ENCODE data around the gene DBX1.
A peak's percentile ranks its signal among the peaks of the same experiment; 100 is the strongest.
"Not testable (repeated sequence)": the region's sequence is repeated elsewhere in the genome, so short reads cannot be mapped to it uniquely, and the experiment has no call there.

DBX1 gene

GRCh38 chr11:20138707-20139106 is 21.6 kb downstream of the DBX1 start:
- no peak overlapping the region for H3K27ac ChIP-seq
- no peak for TF ChIP-seq CTCF (conservative IDR thresholded peaks at IDR 0.05)
- TF ChIP-seq ZFX (IDR thresholded peaks at IDR 0.05): no peak

GRCh38 chr11:20137637-20138036 is 22.6 kb downstream of the DBX1 start:
- H3K27ac ChIP-seq: no peak overlapping the region
- no peak for TF ChIP-seq ZFX (IDR thresholded peaks at IDR 0.05)
- TF ChIP-seq CTCF (conservative IDR thresholded peaks at IDR 0.05): no peak

GRCh38 chr11:20134991-20135736 is 25.1 kb downstream of the DBX1 start:
- H3K27ac ChIP-seq: no peak overlapping the region
- TF ChIP-seq ZFX (IDR thresholded peaks at IDR 0.05) (no peak), CTCF (conservative IDR thresholded peaks at IDR 0.05) (no peak)

DNA sequence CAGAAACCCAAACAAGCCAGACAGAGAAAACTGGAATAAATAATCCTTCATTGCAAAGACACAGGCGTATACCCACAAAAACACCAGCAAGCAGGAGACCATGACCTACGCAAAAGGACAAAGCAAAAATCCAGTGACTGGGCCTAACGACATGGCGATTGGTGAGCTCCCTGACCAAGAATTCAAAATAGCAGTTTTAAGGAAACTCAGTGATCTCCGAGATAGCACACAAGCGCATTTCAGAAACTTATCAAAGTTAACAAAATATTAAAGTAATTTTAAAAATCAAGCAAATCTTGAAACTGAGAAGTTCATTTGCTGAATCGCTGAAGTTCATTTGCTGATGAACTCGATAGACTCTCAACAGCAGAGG is 27.6 kb downstream of the DBX1 start:
- H3K27ac ChIP-seq: no peak overlapping the region
- TF ChIP-seq CTCF (conservative IDR thresholded peaks at IDR 0.05) (peak; percentile 67), ZFX (IDR thresholded peaks at IDR 0.05) (no peak)

DNA sequence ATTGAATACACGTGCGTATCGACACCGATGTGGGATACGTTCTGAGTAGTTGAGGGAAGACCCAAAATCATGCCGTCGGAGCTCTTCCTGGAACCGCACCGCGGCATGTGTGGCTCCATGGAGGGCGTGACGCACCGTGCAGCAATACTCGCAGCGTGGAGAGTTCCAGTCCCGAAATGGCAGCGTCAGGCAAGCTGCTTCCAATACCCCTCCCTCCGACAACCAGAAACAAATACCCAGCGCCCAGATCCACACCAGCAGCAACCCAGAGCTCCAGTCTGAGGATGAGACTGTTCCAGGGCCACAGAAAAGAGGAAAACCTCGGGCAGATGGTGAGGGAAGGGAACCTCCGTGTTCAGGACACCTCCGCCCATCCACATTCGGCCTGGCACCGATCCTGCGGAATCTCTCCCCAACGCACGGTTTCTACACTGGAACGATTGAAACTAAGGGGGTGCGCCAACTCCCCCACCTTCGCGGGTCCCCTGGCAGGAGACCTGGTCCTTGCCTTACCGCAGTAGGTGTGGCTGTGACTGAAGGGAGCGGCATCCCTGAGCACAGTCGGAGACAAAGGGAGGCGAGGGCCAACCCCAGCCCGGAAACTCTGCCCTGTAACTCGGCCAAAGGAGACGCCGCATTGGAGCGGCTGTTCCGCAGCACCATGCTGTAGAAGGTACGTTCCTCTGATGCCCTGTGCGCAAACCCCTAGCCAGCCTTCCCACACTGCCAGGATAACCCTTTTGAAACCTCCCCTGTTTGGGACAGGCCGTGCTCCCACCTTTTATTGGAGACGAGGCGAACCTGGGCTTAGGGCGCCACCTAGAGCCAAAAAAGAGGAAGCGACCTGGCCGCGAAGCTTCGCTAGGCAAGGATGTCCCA is 28.2 kb downstream of the DBX1 start:
- TF ChIP-seq ZFX (IDR thresholded peaks at IDR 0.05): no peak
- peak; percentile 94 for TF ChIP-seq CTCF (conservative IDR thresholded peaks at IDR 0.05)
- H3K27ac ChIP-seq: no peak overlapping the region

DNA sequence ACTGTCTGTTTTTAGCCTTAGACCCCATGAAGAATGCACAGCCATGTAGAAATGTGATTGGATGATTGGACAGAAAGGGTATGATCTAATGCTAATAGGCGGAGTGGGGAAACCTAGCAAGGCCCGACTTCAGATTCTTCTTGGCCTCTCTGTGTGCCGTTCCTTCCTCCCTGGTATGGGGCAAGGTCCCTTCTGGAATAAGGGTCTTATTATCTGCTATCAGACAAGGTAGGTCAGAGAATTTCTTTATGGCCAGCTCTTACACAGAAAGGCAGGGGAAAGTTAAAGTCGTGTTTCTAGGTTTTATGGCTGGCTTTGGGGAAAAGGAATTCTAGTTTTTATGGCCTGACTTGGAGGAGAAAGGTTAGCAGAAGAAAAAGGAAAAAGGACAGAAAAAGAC is 30.6 kb downstream of the DBX1 start:
- TF ChIP-seq ZFX (IDR thresholded peaks at IDR 0.05) (no peak), CTCF (conservative IDR thresholded peaks at IDR 0.05) (no peak)
- H3K27ac ChIP-seq: no peak overlapping the region

DNA sequence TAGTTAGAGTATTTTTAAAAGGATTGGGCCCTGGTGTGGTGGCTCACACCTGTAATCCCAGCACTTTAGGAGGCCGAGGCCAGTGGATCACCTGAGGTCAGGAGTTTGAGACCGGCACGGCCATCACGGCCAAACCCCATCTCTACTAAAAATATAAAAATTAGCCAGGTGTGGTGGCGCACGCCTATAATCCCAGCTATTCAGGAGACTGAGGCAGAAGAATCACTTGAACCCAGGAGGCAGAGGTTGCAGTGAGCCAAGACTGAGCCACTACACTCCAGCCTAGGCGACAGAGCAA is 31.8 kb downstream of the DBX1 start:
- peak; percentile 39 for TF ChIP-seq CTCF (conservative IDR thresholded peaks at IDR 0.05)
- H3K27ac ChIP-seq: not testable (repeated sequence)
